Suppressor macrophage treated with lipopolysaccharide for 1 hour (primary cell): ENCODE measurements around the gene SCIN.
"Not testable (repeated sequence)": the region's sequence is repeated elsewhere in the genome, so short reads cannot be mapped to it uniquely, and the experiment has no call there.

ENCODE experiments used
- DNase-seq, 3 donors: peaks; one replicate each; pipeline ENCODE4 v3.0.0-alpha.2; 2020 to 2022

SCIN gene

GRCh38 chr7:12649348-12649747 lies 78.8 kb downstream of the SCIN start:
- DNase-seq, result no peak

GRCh38 chr7:12650080-12650479 lies 79.6 kb downstream of the SCIN start:
- DNase-seq, result no peak

- DNase-seq, result no peak
Measured at GRCh38 chr7:12653110-12653509, 82.6 kb downstream of the SCIN start.

GRCh38 chr7:12653518-12653917 lies 83.0 kb downstream of the SCIN start:
- DNase-seq, result no peak

- no peak for DNase-seq
Measured at GRCh38 chr7:12655161-12655560, 84.6 kb downstream of the SCIN start.

- DNase-seq, result not testable (repeated sequence)
Measured at GRCh38 chr7:12660423-12660822, 89.9 kb downstream of the SCIN start.

- DNase-seq, result not testable (repeated sequence)
Measured at GRCh38 chr7:12660986-12661385, 90.5 kb downstream of the SCIN start.

- DNase-seq, result no peak
Measured at GRCh38 chr7:12661581-12661980, 91.1 kb downstream of the SCIN start.

GRCh38 chr7:12670000-12670729 lies 99.6 kb downstream of the SCIN start:
- no peak for DNase-seq

GRCh38 chr7:12670743-12671520 lies 100.4 kb downstream of the SCIN start:
- peak; percentile 47 to 81 (median 74) for DNase-seq

- not testable (repeated sequence) for DNase-seq
Measured at GRCh38 chr7:12673436-12673835, 102.9 kb downstream of the SCIN start.

GRCh38 chr7:12674053-12674452 lies 103.5 kb downstream of the SCIN start:
- no peak for DNase-seq

GRCh38 chr7:12674861-12675260 lies 104.3 kb downstream of the SCIN start:
- DNase-seq, result peak; percentile 74 to 75 (median 75)

GRCh38 chr7:12683678-12684585 lies 113.4 kb downstream of the SCIN start:
- peak in 1 of 3 donors; percentile 13 for DNase-seq

GRCh38 chr7:12684733-12685132 lies 114.2 kb downstream of the SCIN start:
- DNase-seq, result no peak

GRCh38 chr7:12685550-12685949 lies 115.0 kb downstream of the SCIN start:
- DNase-seq, result peak; percentile 43 to 60 (median 55)

- peak; percentile 95 to 96 (median 95) for DNase-seq
Measured at GRCh38 chr7:12686234-12686890, 115.8 kb downstream of the SCIN start.

GRCh38 chr7:12686891-12687717 lies 116.6 kb downstream of the SCIN start, which contains the start of gene ARL4A:
ARL4A (plus strand) TSS chr7:12687633; CDS start chr7:12688255, 622 bp downstream.
- DNase-seq, result peak; percentile 99

- peak in 1 of 3 donors; percentile 28 for DNase-seq
Measured at GRCh38 chr7:12687718-12688171, 117.2 kb downstream of the SCIN start.

GRCh38 chr7:12688485-12689170 lies 118.1 kb downstream of the SCIN start:
- peak in 2 of 3 donors; percentile 14 to 45 for DNase-seq

GRCh38 chr7:12689451-12689850 lies 118.9 kb downstream of the SCIN start:
- no peak for DNase-seq
